SK-N-SH treated with all-trans-retinoic acid at 6 μM for 48 hours (cell line): Measurements from ENCODE around the gene TMEM176B.

Experiments used
- CSDC2 ChIP-seq: fragments of 250-450 bp; sonication (Bioruptor Pico); IDR thresholded peaks from 2 replicates; pipeline ENCODE4 v1.5.0; 2020; ENCODE audit warnings: mild to moderate bottlenecking, moderate library complexity
- ISL1 ChIP-seq: fragments of 250-450 bp; sonication (Bioruptor Pico); IDR thresholded peaks from 2 replicates; pipeline ENCODE4 v2.1.2; 2022; ENCODE audit warnings: mild to moderate bottlenecking, moderate library complexity
- SNAI2 ChIP-seq: fragments of 250-450 bp; sonication (Bioruptor Pico); IDR thresholded peaks from 2 replicates; pipeline ENCODE4 v1.5.0; 2020; ENCODE audit warnings: mild to moderate bottlenecking, moderate library complexity
- ZFP3 ChIP-seq: fragments of 250-450 bp; sonication (Bioruptor Pico); IDR thresholded peaks from 2 replicates; pipeline ENCODE4 v1.5.0; 2020; ENCODE audit warnings: mild to moderate bottlenecking, moderate library complexity
- ZFP30 ChIP-seq: fragments of 450-650 bp; formaldehyde crosslinking; IDR thresholded peaks from 2 replicates; pipeline ENCODE4 v1.5.0; 2022; ENCODE audit warnings: mild to moderate bottlenecking, moderate library complexity
- ZNF70 ChIP-seq: fragments of 450-650 bp; formaldehyde crosslinking; IDR thresholded peaks from 2 replicates; pipeline ENCODE4 v1.5.0; 2020; ENCODE audit warnings: mild to moderate bottlenecking, moderate library complexity
- ZNF8 ChIP-seq: fragments of 450-650 bp; formaldehyde crosslinking; IDR thresholded peaks from 2 replicates; pipeline ENCODE4 v1.5.0; 2020; ENCODE audit warnings: mild to moderate bottlenecking, moderate library complexity
- TF ChIP-seq, protein P1 (sequence below): fragments of 250-450 bp; sonication (Bioruptor Pico); IDR thresholded peaks from 2 replicates; pipeline ENCODE4 v1.5.1; 2020; ENCODE audit warnings: low read depth, mild to moderate bottlenecking, moderate library complexity

DNA sequence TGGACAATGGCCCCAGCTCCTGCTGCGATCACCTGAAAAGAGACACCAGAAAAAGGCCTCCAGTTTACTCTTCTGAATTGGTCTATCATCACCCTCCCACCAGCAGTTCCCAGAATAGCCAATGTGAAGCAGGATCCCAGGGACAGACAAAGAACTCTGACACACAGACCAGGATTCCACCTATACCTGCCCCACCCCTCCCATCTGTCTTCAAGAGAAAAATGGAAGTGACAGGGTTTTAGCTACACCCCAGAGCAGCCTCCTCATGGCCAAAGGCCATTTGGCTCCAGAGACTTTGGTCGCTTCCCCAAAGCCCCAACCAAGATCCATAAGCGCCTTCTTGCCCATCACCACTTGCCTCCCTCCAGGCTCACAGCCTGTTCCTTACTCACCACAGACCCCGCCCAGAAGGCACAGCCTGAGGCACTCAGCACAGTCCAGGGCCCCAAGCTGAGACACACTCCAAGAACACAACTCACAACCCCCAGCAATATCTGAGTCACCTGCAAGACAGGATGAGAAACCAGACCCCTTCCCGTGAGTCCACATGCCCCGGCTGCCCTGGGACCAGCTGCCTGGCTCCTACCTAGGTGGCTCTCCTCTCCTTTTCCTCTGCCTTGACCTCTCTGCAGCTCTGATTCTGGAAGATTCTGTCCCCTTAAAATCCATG is 6.5 kb downstream of the TMEM176B start:
- no peak for TF ChIP-seq ISL1 (CRISPR knock-in tag)
- no peak for TF ChIP-seq SNAI2 (CRISPR knock-in tag)
- TF ChIP-seq, protein P1, sequence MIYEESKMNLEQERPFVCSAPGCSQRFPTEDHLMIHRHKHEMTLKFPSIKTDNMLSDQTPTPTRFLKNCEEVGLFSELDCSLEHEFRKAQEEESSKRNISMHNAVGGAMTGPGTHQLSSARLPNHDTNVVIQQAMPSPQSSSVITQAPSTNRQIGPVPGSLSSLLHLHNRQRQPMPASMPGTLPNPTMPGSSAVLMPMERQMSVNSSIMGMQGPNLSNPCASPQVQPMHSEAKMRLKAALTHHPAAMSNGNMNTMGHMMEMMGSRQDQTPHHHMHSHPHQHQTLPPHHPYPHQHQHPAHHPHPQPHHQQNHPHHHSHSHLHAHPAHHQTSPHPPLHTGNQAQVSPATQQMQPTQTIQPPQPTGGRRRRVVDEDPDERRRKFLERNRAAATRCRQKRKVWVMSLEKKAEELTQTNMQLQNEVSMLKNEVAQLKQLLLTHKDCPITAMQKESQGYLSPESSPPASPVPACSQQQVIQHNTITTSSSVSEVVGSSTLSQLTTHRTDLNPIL = no peak
- TF ChIP-seq ZNF8 (CRISPR knock-in tag) = no peak
- no peak for TF ChIP-seq CSDC2
- no peak for TF ChIP-seq ZFP30 (CRISPR knock-in tag)
- no peak for TF ChIP-seq ZFP3 (CRISPR knock-in tag)
- no peak for TF ChIP-seq ZNF70 (CRISPR knock-in tag)
